TTC549 (cell line): ENCODE measurements around the gene SLC40A1.

Source experiments
- FAIRE-seq: peaks from 2 replicates; lab custom pipeline; 2012; peaks lifted over from hg19 to GRCh38; lab: Jason Lieb, UNC

The SLC40A1 gene

DNA sequence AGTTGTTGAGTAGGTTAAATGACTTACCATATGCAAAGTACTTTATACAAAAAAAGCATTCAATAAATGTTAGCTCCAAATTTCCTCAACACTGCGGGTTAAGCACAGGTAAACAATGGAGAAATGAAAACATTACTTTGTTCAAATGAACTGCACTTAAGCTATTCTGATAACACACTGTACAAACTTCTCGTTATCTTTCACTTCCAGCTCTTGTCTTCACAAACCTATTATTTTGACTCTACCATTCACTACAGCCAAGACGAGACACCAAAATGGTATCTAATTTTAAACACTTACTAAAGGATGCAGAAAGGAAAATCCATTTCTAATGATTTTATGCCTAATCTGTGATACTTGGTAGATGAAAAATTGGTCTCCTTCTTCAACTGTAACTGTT is 43.8 kb downstream of the SLC40A1 start:
- FAIRE-seq, result no peak

- FAIRE-seq, result no peak
Measured at GRCh38 chr2:189534854-189535832, 45.4 kb downstream of the SLC40A1 start.

- no peak for FAIRE-seq
Measured at GRCh38 chr2:189533288-189534035, 47.1 kb downstream of the SLC40A1 start.

GRCh38 chr2:189530965-189531637 is 49.5 kb downstream of the SLC40A1 start:
- FAIRE-seq, result no peak

GRCh38 chr2:189528617-189529016 is 52.0 kb downstream of the SLC40A1 start:
- FAIRE-seq, result no peak

DNA sequence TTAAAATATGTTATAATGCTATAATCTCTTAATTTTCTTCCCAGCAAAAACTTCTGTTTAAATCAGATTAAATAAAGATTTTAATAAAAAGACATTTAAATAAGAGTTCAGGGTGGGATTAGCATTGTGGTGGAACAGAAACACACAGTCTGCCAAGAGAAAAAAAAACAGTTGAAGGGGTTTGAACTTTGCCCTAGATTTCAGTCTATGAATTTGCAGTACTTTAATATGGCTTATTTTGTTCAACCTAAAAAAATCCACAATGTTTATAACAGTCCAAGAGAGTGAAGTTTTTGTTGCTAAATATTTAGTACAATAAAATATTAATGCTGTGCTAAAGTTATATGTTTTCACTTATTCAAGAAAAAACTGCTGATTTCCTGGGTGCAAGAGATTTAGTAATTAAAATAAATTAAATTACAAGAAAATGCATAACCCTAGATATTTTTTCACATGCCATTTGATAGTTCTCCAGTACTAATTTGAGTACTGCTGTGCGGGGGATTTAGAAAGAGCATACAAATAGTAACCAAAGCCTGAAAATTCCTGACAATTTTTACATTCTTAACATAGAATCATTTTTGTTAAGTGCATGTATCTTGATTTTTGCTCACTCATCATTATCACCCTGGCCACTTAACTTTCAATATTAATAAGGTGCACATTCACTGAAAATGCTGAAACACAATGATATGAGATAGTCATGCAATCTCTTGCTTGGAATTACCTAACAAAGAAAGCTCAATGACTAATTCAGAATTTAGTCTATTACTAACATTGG is 52.6 kb downstream of the SLC40A1 start:
- no peak for FAIRE-seq

DNA sequence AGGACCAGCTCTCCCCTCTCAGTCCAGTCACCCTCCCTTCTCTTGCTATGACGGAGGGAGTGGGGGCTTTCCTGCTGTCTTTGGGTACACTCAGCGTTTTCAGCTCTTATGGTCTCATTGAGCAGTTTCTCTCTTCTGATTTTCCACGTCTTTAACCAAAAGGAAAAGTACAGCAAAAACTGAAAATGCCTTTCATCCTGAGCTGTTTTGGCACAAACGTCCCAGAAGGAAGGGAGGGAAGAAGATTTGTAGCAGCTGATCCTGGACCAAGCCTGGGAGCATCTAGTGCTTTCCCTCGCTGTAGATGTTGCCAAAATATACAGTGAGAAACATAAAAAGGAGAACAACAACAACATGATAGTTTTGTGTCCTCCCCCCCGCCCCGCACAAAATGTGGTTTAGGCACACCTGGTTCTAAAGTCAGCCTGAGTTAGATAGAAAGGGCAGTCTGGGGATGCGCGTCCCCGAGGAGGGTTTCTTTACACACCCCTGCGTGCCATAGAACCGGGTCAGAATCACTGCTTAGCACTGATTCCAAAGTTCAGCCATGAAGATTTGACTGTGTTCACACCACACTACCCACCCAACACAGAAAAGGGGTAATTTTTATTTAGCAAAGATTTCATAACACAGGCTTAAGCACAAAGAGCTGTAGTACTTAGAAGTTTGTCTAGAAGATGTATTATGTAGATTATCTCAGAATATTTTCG is 53.4 kb downstream of the SLC40A1 start:
- no peak for FAIRE-seq

DNA sequence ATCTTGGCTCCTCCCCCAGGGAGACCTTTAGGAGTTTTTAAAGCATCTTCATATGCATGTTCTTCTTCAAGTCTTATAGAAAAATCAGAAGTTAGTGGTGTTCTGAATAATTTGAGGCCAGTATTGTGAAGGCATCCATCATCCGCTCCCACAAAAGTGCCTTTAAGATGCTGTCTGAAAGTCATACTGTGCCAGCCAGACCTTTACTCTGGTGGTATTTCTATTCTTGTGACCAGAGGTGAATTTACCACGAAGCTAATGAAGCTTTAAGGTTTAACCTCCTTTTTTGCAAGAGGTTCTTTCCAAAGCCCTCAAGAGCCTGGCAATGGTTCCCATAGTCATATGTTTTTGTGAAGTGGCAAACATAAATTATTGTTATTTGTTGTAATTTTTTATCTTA is 54.3 kb downstream of the SLC40A1 start:
- no peak for FAIRE-seq

DNA sequence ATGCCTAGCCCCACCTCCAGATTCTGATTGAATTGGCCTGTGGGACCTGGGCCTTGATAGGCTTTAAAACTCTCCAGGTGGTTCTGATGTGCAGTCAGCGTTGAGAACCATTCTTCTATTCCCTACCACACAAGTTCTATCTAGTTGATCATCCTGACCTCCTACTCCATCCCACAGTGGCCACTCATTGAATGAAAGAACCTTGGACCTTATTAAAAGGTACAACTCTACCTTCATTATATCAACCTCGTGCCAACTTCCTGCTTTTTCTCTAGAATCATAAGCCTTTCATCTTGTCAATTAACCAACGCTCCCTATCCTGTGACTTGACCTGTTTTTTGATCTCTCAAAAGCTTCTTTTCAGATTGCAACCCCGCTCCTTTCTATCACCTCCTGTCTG is 55.8 kb downstream of the SLC40A1 start:
- no peak for FAIRE-seq

- FAIRE-seq, result no peak
Measured at GRCh38 chr2:189522435-189523151, 58.0 kb downstream of the SLC40A1 start.

- no peak for FAIRE-seq
Measured at GRCh38 chr2:189521699-189522434, 58.7 kb downstream of the SLC40A1 start.

GRCh38 chr2:189519631-189520387 is 60.8 kb downstream of the SLC40A1 start:
- no peak for FAIRE-seq

- no peak for FAIRE-seq
Measured at GRCh38 chr2:189517847-189518535, 62.6 kb downstream of the SLC40A1 start.

DNA sequence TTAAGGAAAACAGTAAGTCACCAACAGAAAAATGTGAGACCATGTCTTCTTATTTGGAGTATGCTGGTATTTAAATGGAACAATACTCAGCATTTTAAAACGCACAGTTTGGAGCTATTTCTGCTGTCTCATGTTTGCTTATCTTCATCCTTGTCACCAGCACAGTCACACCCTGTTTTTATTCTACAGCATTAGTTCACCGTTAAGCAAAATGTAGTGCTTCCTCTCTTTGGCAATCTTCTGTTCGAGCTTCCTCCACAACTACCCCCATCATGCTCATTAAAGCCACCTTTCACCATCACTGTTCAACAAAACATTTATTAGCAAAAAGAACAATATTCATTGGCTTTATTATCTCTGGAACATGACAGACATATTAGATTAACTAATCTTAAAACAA is 64.0 kb downstream of the SLC40A1 start:
- FAIRE-seq, result no peak

- peak; percentile 7 for FAIRE-seq
Measured at GRCh38 chr2:189515264-189515663, 65.3 kb downstream of the SLC40A1 start.

DNA sequence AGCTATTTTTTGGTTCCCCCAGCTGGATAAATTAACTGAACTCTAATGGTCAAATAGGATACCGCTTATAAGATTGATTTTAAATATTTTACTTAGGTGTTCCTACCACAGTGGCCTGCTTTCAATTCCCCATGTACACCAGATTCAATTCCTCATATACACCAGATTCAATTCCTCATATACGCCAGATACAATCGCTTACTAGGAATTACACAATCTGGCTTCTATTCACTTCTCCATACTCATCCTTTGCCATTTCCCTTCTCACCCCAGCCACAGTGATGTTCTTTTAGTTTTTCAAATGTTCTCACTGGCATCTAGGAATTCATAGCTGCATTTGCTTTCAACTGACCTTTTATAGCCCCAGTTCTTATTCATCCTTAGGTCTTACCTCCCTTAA is 66.5 kb downstream of the SLC40A1 start:
- FAIRE-seq, result no peak

DNA sequence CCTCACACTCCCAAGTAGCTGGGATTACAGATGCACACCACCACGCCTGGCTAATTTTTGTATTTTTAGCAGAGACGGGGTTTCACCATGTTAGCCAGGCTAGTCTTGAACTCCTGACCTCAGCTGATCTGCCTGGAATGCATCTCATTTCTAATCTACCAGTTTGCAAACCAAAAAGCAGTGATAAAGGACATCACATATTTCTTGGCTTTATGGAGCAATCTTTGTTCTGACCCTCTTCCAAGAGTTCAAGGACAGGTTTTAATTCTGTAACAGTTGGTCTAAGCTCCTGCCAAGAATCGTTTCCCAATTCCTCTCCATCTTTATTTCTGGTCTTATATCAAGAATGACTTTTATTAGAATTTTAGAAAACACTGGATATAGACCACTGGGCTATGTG is 67.7 kb downstream of the SLC40A1 start:
- no peak for FAIRE-seq

DNA sequence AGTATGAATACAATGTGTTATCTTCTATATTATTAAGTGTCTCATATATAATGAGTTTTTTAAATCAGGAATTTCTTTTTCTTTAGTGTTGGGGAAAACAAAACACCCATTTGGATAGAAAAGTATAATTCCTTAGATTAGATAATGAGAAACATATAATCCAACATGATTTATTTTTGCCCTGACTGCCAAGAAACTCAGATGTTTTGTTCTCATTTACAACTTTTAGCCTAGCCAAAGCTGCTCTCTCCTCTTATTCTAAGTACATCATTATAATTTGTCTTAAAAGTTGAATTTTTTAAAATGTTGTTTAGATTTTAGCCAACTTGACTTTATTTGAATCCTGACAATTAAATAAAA is 68.6 kb downstream of the SLC40A1 start:
- FAIRE-seq, result peak; percentile 9
